ENCODE measurements around the gene TRIM37. TPM values are rescaled to one million over a fixed set of nuclear protein-coding genes. Genes with fewer than 3 reads are reported as not detected.
"Not testable (repeated sequence)": the region's sequence is repeated elsewhere in the genome, so short reads cannot be mapped to it uniquely, and the experiment has no call there.

TRIM37 gene
- total RNA-seq, 2 experiments from 2014 or later = 19.9 to 24.1 TPM

DNA sequence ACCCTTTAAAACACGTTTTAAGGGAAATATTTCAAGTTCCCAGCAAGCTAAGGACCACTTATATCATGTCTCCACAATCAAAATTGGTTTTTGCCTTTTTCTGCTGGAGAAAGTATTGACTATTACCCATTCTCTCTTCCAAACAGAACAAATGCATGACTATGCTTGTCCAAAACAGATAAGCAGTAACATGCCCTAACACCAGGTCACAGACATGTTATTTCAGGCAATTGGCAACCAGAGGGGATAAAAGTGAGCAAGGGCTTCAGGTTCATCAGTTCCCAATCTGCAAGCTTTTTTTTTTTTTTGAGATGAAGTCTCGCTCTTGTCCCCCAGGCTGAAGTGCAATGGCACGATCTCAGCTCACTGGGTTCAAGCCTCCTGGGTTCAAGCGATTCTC lies 33.3 kb upstream of the TRIM37 start:
- H3K4me3 Mint-ChIP-seq = no peak overlapping the region
- no peak for DNase-seq
- H3K36me3 Mint-ChIP-seq (ENCODE audit: low read depth) = peaks cover 4% of the 10 kb centered on the region
- no peaks in the 10 kb centered on the region for H3K9me3 Mint-ChIP-seq
- CTCF ChIA-PET = no interaction called here
- H3K27ac Mint-ChIP-seq = no peak overlapping the region
- intact Hi-C loops (cut with micrococcal nuclease) = no loop called here
- H3K27me3 Mint-ChIP-seq (ENCODE audit: low read depth) = no peaks in the 10 kb centered on the region
- peaks cover 5% of the 10 kb centered on the region for H3K4me1 Mint-ChIP-seq (ENCODE audit: low read depth)

DNA sequence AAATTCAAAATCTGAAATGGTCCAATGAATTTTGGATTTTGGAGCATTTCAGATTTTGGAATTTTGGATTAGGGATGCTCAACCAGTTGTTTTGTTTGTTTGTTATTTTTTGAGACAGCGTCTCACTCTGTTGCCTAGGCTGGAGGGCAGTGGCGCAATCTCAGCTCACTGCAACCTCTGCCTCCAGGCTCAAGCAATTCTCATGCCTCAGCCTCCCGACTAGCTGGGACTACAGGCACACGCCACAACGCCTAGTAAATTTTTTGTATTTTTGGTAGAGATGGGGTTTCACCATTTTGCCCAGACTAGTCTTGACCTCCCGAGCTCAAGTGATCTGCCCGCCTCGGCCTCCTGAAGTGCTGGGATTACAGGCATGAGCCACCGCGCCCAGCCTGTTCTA lies 31.7 kb upstream of the TRIM37 start:
- intact Hi-C loops (cut with micrococcal nuclease); CTCF ChIA-PET; H3K4me3 Mint-ChIP-seq; H3K27ac Mint-ChIP-seq; H3K4me1 Mint-ChIP-seq (ENCODE audit: low read depth); H3K27me3 Mint-ChIP-seq (ENCODE audit: low read depth); DNase-seq; H3K9me3 Mint-ChIP-seq; H3K36me3 Mint-ChIP-seq (ENCODE audit: low read depth): not testable (repeated sequence)

DNA sequence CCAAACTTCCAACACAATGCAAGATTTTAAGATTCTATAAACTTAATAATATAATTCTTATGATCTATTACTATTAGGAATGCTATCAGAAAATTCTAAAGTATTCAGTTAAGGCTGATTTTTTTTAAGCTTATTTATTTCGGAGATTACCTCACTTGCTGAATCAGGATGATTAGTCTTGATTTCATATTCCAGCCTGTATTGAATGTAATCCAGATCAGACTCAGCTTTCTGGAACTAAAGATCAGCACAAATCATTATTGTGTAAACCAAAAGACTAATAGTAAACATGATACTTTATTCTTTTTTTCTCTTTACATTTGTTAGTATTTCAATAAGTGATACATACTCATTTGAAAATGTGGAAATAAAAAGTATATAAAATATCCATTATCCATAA lies 24.5 kb upstream of the TRIM37 start:
- Mint-ChIP-seq H3K9me3 (no peaks in the 10 kb centered on the region), H3K36me3 (ENCODE audit: low read depth) (peaks cover 7% of the 10 kb centered on the region), H3K4me1 (ENCODE audit: low read depth) (peaks cover 8% of the 10 kb centered on the region), H3K4me3 (no peak overlapping the region), H3K27me3 (ENCODE audit: low read depth) (no peaks in the 10 kb centered on the region), H3K27ac (no peak overlapping the region)
- intact Hi-C loops (cut with micrococcal nuclease) = no loop called here
- CTCF ChIA-PET = interaction anchor here (0.7 kb wide), 2 partner anchors 15 to 873 kb away, joined by 4 to 8 read pairs; no protein-coding TSS in a partner anchor
- DNase-seq = no peak

DNA sequence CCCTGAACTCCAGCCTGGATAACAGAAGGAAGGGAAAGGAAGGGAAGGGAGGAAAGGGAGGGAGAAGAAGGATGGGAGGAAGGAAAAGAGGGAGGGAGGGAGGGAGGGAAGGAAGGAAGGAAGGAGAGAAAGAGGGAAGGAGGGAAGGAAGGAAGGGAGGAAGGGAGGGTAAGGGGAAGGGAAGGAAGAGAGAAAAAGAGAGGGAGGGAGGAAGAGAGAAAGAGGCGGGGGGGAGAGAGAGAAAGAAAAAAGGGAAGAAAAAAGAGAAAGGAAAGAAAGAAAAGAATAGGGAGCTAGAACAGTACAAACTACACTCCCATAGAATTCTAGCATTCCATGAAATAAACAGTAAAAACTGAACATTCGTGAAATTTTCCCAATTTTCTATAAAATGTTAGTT lies 23.1 kb upstream of the TRIM37 start:
- Mint-ChIP-seq H3K27me3 (ENCODE audit: low read depth) (no peaks in the 10 kb centered on the region), H3K27ac (no peak overlapping the region), H3K36me3 (ENCODE audit: low read depth) (peaks cover 7% of the 10 kb centered on the region), H3K4me1 (ENCODE audit: low read depth) (peaks cover 5% of the 10 kb centered on the region), H3K4me3 (no peak overlapping the region), H3K9me3 (no peaks in the 10 kb centered on the region)
- intact Hi-C loops (cut with micrococcal nuclease) = no loop called here
- CTCF ChIA-PET = no interaction called here
- no peak for DNase-seq

DNA sequence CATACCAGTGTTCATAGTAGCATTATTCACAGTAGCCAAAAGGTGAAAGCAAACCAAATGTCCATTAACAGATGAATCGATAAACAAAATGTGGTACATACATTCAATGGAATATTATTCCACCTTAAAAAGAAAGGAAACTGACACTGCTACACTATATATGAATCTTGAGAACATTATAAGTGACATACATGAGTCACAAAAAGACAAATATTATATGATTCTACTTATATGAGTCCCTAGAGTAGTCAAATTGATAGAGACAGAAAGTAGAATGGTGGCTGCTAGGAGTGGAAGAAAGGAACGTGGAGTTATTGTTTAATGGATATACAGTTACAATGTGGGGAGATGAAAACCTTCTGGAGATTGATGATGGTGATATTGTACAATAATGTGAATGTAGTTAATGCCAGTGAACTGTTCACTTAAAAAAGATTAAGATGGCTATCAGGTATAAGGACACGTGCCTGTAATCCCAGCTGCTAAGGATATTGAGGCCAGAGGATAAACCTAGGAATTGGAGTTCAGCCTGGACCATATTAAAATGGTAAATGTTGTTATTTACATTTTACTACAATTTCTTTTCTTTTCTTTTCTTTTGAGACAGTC lies 20.2 kb upstream of the TRIM37 start:
- DNase-seq = no peak
- no peak overlapping the region for H3K4me3 Mint-ChIP-seq
- intact Hi-C loops (cut with micrococcal nuclease) = no loop called here
- peaks cover 13% of the 10 kb centered on the region for H3K36me3 Mint-ChIP-seq (ENCODE audit: low read depth)
- CTCF ChIA-PET = no interaction called here
- H3K27ac Mint-ChIP-seq = no peak overlapping the region
- no peaks in the 10 kb centered on the region for H3K9me3 Mint-ChIP-seq
- peaks cover 4% of the 10 kb centered on the region for H3K4me1 Mint-ChIP-seq (ENCODE audit: low read depth)
- no peaks in the 10 kb centered on the region for H3K27me3 Mint-ChIP-seq (ENCODE audit: low read depth)

DNA sequence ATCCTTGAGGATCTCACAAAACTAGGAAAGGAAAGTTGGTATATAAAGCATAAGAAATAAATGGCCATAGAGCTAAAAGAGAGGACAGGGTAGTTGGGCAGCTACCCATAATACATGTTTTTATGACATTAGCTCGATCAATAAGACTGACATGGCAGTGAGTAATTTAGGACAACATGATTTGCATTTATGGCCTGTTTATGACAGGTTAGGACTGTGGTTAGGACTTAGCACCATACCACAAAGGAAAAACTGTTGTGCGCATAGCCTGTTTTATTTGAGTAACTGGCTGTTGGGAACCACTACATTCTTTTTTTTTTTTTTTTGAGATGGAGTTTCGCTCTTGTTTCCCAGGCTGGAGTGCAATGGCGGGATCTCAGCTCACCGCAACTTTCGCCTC lies 18.0 kb upstream of the TRIM37 start:
- Mint-ChIP-seq H3K36me3 (ENCODE audit: low read depth) (peaks cover 14% of the 10 kb centered on the region), H3K27ac (no peak overlapping the region), H3K4me1 (ENCODE audit: low read depth) (peaks cover 4% of the 10 kb centered on the region), H3K4me3 (no peak overlapping the region), H3K27me3 (ENCODE audit: low read depth) (no peaks in the 10 kb centered on the region), H3K9me3 (no peaks in the 10 kb centered on the region)
- CTCF ChIA-PET = no interaction called here
- DNase-seq = no peak
- intact Hi-C loops (cut with micrococcal nuclease) = no loop called here

DNA sequence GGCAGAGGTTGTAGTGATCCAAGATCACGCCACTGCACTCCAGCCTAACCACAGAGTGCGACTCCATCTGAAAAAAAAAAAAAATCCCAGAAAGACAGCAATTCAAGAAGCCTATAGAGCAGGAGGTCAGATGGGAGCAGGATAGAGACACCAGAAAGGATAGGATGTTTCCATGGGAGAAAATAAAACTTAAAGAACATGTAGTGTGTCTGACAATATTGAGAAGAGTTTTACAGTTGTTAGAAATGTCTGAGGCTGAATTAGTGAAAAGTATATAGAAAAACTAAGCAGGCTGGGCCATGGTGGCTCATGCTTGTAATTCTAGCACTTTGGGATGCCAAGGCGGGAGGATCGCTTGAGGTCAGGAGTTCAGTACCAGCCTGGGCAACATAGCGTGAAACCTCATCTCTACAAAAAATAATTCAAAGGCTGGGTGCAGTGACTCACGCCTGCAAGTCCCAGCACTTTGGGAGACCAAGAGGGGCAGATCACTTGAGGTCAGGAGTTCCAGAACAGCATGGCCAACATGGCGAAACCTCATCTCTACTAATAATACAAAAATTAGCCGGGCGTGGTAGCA lies 15.3 kb upstream of the TRIM37 start:
- no peaks in the 10 kb centered on the region for H3K27me3 Mint-ChIP-seq (ENCODE audit: low read depth)
- no peak overlapping the region for H3K4me3 Mint-ChIP-seq
- no peak for DNase-seq
- H3K4me1 Mint-ChIP-seq (ENCODE audit: low read depth) = peaks cover 3% of the 10 kb centered on the region
- CTCF ChIA-PET = no interaction called here
- intact Hi-C loops (cut with micrococcal nuclease) = no loop called here
- no peaks in the 10 kb centered on the region for H3K9me3 Mint-ChIP-seq
- peaks cover 14% of the 10 kb centered on the region for H3K36me3 Mint-ChIP-seq (ENCODE audit: low read depth)
- no peak overlapping the region for H3K27ac Mint-ChIP-seq

DNA sequence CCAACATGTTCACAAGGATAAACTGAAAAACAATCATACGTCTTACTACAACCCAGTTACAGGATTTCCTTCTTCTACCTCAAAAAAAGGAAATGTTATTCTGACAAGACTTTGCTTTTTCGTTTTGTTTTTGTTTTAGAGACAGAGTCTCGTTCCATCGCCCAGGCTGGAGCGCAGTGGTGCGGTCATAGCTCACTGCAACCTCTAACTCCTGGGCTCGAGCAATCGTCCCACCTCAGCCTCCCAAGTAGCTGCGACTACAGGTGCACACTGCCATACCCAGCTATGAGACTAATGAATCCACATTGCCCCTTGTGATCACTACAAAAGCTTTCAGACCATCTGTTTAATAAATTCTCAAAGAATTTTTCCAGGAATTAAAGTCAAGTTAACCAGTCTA lies 8.8 kb upstream of the TRIM37 start:
- Mint-ChIP-seq H3K27me3 (ENCODE audit: low read depth) (no peaks in the 10 kb centered on the region), H3K36me3 (ENCODE audit: low read depth) (peaks cover 17% of the 10 kb centered on the region), H3K4me3 (no peak overlapping the region), H3K27ac (no peak overlapping the region), H3K9me3 (no peaks in the 10 kb centered on the region), H3K4me1 (ENCODE audit: low read depth) (peaks cover 5% of the 10 kb centered on the region)
- DNase-seq = no peak
- intact Hi-C loops (cut with micrococcal nuclease) = no loop called here
- CTCF ChIA-PET = no interaction called here

DNA sequence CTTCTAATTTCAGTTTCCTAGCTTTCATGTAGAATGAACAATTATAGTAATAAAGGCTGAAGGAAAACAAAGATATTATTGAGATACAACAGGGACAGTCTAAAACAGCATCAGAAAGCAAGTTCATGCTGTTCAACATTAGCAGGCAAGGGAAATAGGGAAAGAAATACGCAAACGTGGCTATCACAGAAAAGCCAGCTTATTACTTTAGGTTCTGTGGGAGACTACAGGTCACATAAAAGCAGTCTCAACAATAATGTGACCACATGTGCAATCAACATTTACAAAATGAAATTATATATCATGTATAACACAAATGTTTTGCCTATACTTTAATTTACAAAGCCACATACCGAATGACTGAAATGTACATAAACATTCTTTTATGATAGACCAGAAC lies 4.9 kb upstream of the TRIM37 start:
- no peak for DNase-seq
- peaks cover 16% of the 10 kb centered on the region for H3K36me3 Mint-ChIP-seq (ENCODE audit: low read depth)
- CTCF ChIA-PET = no interaction called here
- peaks cover 22% of the 10 kb centered on the region for H3K4me1 Mint-ChIP-seq (ENCODE audit: low read depth)
- no peaks in the 10 kb centered on the region for H3K27me3 Mint-ChIP-seq (ENCODE audit: low read depth)
- no peak overlapping the region for H3K27ac Mint-ChIP-seq
- no peaks in the 10 kb centered on the region for H3K9me3 Mint-ChIP-seq
- intact Hi-C loops (cut with micrococcal nuclease) = no loop called here
- H3K4me3 Mint-ChIP-seq = no peak overlapping the region

DNA sequence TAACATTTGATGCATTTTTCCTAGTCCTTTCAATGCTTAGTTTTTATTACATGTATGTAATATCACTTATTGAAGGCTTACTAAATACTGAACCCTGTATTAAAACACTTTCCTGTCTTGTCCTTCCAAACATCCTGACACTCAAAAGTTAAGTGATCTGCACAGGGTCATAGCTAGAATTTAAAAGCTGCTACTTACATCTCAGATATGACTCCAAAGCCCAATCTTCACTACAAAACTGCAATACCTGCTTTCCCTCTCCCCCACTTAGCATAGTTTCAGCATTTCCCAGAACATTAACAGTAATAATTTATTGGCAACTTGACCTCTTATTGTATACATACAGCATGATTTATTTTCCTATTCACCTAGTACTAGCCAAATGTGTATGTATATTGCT lies 4.3 kb upstream of the TRIM37 start:
- DNase-seq = no peak
- no peak overlapping the region for H3K27ac Mint-ChIP-seq
- no peaks in the 10 kb centered on the region for H3K27me3 Mint-ChIP-seq (ENCODE audit: low read depth)
- H3K4me1 Mint-ChIP-seq (ENCODE audit: low read depth) = peaks cover 22% of the 10 kb centered on the region
- peaks cover 16% of the 10 kb centered on the region for H3K36me3 Mint-ChIP-seq (ENCODE audit: low read depth)
- CTCF ChIA-PET = no interaction called here
- H3K9me3 Mint-ChIP-seq = no peaks in the 10 kb centered on the region
- intact Hi-C loops (cut with micrococcal nuclease) = no loop called here
- no peak overlapping the region for H3K4me3 Mint-ChIP-seq

DNA sequence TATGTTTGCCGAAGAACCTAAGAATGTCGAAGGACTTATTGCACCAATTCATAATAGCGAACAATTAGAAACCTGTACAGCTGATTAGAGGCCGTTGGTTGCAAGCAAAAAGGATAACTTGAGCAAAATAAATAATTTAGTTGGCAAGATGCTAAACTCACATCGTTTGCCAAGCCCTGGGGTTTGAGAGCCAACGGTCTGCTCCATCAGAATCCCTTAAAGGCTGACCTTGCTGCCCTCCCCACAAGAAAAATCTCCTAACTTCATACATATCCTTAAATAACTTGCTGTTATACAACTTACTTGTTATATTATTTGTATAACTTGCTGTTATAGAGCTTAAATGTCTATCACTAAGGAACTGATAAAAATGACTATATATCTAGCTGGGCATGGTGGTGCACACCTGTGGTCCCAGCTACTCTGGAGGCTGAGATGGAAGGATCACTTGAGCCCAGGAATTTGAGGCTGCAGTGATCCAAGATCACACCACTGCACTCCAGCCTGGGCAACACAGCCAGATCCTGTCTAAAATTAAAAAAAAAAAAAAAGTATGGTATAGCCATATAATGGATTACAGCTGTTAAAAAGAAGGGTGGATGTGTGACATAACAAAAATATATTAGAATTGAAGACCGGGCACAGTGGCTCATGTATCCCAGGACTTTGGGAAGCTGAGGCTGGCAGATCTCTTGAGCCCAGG lies 1.9 kb upstream of the TRIM37 start:
- intact Hi-C loops (cut with micrococcal nuclease) = loop anchor here (5.0 kb wide), 4 partner anchors 114 to 771 kb away; partner anchors contain the start of genes GDPD1, RAD51C and TEX14
- peaks cover 18% of the 10 kb centered on the region for H3K36me3 Mint-ChIP-seq (ENCODE audit: low read depth)
- no peak overlapping the region for H3K27ac Mint-ChIP-seq
- H3K4me1 Mint-ChIP-seq (ENCODE audit: low read depth) = peaks cover 45% of the 10 kb centered on the region
- H3K9me3 Mint-ChIP-seq = no peaks in the 10 kb centered on the region
- peak overlapping the region; percentile 96 for H3K4me3 Mint-ChIP-seq
- CTCF ChIA-PET = interaction anchor here (0.6 kb wide), 1 partner anchor 47 kb away, joined by 3 read pairs; the partner anchor contains the start of gene SKA2
- H3K27me3 Mint-ChIP-seq (ENCODE audit: low read depth) = no peaks in the 10 kb centered on the region
- no peak for DNase-seq

DNA sequence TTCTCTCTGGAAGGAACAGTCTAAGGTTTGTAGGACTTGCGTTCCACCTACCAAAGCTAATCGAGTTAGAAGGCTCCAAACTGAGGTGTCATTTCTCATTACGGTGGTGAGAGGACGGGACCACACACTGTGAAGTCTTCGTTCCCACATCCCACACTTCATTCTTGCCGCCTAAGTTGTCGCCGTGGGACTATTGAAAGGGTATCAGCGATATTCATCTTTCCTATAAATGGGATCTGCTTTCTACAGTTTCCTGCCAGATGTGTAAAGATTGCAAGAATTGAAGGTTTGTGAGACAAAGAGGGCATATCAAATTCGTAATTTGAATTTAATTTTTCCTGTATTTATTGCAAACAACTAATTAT lies 608 bp upstream of the TRIM37 start:
- Mint-ChIP-seq H3K9me3 (no peaks in the 10 kb centered on the region), H3K36me3 (ENCODE audit: low read depth) (peaks cover 18% of the 10 kb centered on the region), H3K27ac (peak overlapping the region; percentile 89), H3K27me3 (ENCODE audit: low read depth) (no peaks in the 10 kb centered on the region), H3K4me1 (ENCODE audit: low read depth) (peaks cover 50% of the 10 kb centered on the region), H3K4me3 (peak overlapping the region; percentile 96)
- CTCF ChIA-PET = interaction anchor here (1.7 kb wide), 1 partner anchor 48 kb away, joined by 3 read pairs; the partner anchor contains the start of gene PRR11
- no peak for DNase-seq
- intact Hi-C loops (cut with micrococcal nuclease) = loop anchor here (1.0 to 5.0 kb wide), 6 partner anchors 115 to 770 kb away; partner anchors contain the start of genes CLTC, GDPD1, RAD51C and TEX14
